CD4-positive, alpha-beta T cell treated with Interleukin-6 at 100 ng/mL for 8 hours (primary cell): ENCODE measurements around the gene ZGLP1.
"Not testable (repeated sequence)": the region's sequence is repeated elsewhere in the genome, so short reads cannot be mapped to it uniquely, and the experiment has no call there.

Source experiments
- DNase-seq: peaks from one replicate; pipeline ENCODE4 v3.0.0-alpha.2; 2020; ENCODE audit warnings: mixed read lengths, low spot score

ZGLP1 gene

GRCh38 chr19:10293637-10294367 is 15.8 kb downstream of the ZGLP1 start:
- DNase-seq, result no peak

GRCh38 chr19:10292789-10293636 is 16.6 kb downstream of the ZGLP1 start:
- no peak for DNase-seq

GRCh38 chr19:10292206-10292788 is 17.3 kb downstream of the ZGLP1 start:
- DNase-seq, result peak; percentile 43

GRCh38 chr19:10291554-10292205 is 17.9 kb downstream of the ZGLP1 start:
- no peak for DNase-seq

- peak; percentile 37 for DNase-seq
Observed at GRCh38 chr19:10290876-10291553, 18.6 kb downstream of the ZGLP1 start.

GRCh38 chr19:10290357-10290875 is 19.2 kb downstream of the ZGLP1 start:
- no peak for DNase-seq

GRCh38 chr19:10289836-10290356 is 19.7 kb downstream of the ZGLP1 start, which contains the start of gene ICAM5:
ICAM5 (plus strand) TSS chr19:10289952; CDS start chr19:10290044, 92 bp downstream.
- DNase-seq, result no peak

- DNase-seq, result peak; percentile 34
Observed at GRCh38 chr19:10289167-10289835, 20.3 kb downstream of the ZGLP1 start.

GRCh38 chr19:10288662-10289166 is 20.9 kb downstream of the ZGLP1 start:
- DNase-seq, result no peak

GRCh38 chr19:10286803-10287737 is 22.5 kb downstream of the ZGLP1 start, which contains the start of gene ICAM4:
ICAM4 (plus strand) TSS chr19:10286955; CDS start chr19:10287013, 58 bp downstream.
- no peak for DNase-seq

GRCh38 chr19:10285393-10285792 is 24.2 kb downstream of the ZGLP1 start:
- DNase-seq, result no peak

- no peak for DNase-seq
Observed at GRCh38 chr19:10284960-10285278, 24.7 kb downstream of the ZGLP1 start.

- no peak for DNase-seq
Observed at GRCh38 chr19:10284065-10284959, 25.3 kb downstream of the ZGLP1 start.

- no peak for DNase-seq
Observed at GRCh38 chr19:10283301-10284064, 26.1 kb downstream of the ZGLP1 start.

GRCh38 chr19:10282043-10282442 is 27.6 kb downstream of the ZGLP1 start:
- DNase-seq, result not testable (repeated sequence)

- no peak for DNase-seq
Observed at GRCh38 chr19:10279737-10280442, 29.7 kb downstream of the ZGLP1 start.

GRCh38 chr19:10278935-10279334 is 30.7 kb downstream of the ZGLP1 start:
- DNase-seq, result no peak
